ENCODE results near the gene RGS7. TPM values are rescaled to one million over a fixed set of nuclear protein-coding genes. Genes with fewer than 3 reads are reported as not detected.

Gene RGS7
- total and polyA plus RNA-seq, 5 experiments from 2014 or later, result not detected

DNA sequence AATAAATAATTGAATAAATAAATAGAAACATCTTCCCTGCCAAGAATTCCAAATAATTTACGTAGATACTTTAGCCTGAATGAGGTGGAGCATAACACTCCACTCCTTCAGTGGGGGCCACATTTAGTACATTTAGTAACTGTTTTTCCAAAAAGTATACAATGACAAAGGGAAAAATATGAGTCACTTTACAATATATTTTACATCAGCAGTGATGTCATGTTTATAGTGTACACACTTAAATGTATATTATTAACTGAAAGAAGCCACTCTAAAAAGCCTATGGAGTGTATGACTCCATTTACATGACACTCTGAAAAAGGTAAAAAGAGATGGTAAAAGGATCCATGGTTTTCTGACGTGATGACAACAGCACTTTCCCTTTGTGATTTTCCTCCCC lies 400.6 kb downstream of the RGS7 start:
- Mint-ChIP-seq H3K9me3 (peaks cover 0 to 22% (median 4%) of the 10 kb centered on the region in 9 donors), H3K4me1 (no peaks in the 10 kb centered on the region), H3K27ac (no peak overlapping the region), H3K27me3 (no peaks in the 10 kb centered on the region), H3K36me3 (no peaks in the 10 kb centered on the region), H3K4me3 (no peak overlapping the region)
- DNase-seq (no peak), ATAC-seq (no peak)
- POLR2A ChIA-PET, result no interaction called here

DNA sequence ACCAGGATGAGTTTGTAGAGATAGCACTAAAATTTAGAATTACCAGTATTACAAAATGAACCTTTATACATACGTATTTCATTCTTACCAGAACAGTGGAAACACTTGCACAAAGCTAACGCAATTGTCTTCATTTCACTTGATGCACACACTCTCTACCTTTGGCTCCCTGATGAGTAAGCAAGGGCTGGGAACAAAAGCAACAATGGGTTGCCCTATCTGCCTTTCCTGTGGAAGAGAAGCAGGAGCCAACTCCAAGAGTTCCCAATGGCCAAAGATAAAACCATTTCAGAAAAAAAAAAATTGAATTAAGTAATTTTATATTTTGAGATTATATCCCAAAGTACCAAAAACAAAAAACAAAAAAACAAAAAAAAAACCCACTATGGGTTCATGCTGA lies 401.0 kb downstream of the RGS7 start:
- peaks cover 0 to 22% (median 5%) of the 10 kb centered on the region in 9 donors for H3K9me3 Mint-ChIP-seq
- no peak for DNase-seq
- POLR2A ChIA-PET, result no interaction called here
- no peaks in the 10 kb centered on the region for H3K27me3 Mint-ChIP-seq
- no peak for ATAC-seq
- H3K4me3 Mint-ChIP-seq, result no peak overlapping the region
- no peak overlapping the region for H3K27ac Mint-ChIP-seq
- no peaks in the 10 kb centered on the region for H3K4me1 Mint-ChIP-seq
- no peaks in the 10 kb centered on the region for H3K36me3 Mint-ChIP-seq

- POLR2A ChIA-PET, result no interaction called here
- Mint-ChIP-seq H3K27ac (no peak overlapping the region), H3K9me3 (peaks cover 0 to 6% (median 2%) of the 10 kb centered on the region in 9 donors), H3K27me3 (peaks cover 0 to 9% (median 2%) of the 10 kb centered on the region in 5 donors), H3K36me3 (no peaks in the 10 kb centered on the region), H3K4me3 (no peak overlapping the region), H3K4me1 (peaks cover 0 to 3% (median 0%) of the 10 kb centered on the region in 4 donors)
- no peak for DNase-seq
- no peak for ATAC-seq
These were observed 409.4 kb downstream of the RGS7 start for GRCh38 chr1:240947438-240948224.

DNA sequence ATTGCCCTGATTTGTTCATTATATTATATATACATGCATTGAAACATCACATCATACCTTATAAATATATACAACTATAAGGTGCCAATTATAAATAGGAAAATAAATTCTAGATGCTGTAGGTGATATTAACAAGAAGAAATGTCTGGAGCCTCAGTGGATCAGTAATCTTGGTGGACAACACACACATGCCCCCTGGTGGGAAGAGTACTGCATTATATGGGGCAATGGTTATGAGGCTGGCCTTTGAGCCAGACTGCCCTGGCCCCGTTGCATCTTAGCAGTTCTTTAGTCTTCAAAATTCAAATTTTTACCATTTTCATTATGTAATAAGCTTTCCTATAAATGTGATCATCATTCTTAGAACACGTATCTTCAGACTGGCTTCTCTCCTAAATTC lies 410.1 kb downstream of the RGS7 start:
- DNase-seq (no peak), ATAC-seq (no peak)
- H3K27ac Mint-ChIP-seq, result no peak overlapping the region
- no peaks in the 10 kb centered on the region for H3K36me3 Mint-ChIP-seq
- peaks cover 0 to 6% (median 2%) of the 10 kb centered on the region in 9 donors for H3K9me3 Mint-ChIP-seq
- POLR2A ChIA-PET, result interaction anchor here (0.6 kb wide), 1 partner anchor 17 kb away, joined by 4 read pairs; no protein-coding TSS in a partner anchor
- H3K4me3 Mint-ChIP-seq, result no peak overlapping the region
- H3K4me1 Mint-ChIP-seq, result peaks cover 0 to 3% (median 0%) of the 10 kb centered on the region in 4 donors
- peaks cover 0 to 9% (median 2%) of the 10 kb centered on the region in 5 donors for H3K27me3 Mint-ChIP-seq

- Mint-ChIP-seq H3K4me1 (peaks cover 0 to 3% (median 0%) of the 10 kb centered on the region in 4 donors), H3K27ac (no peak overlapping the region), H3K36me3 (no peaks in the 10 kb centered on the region), H3K4me3 (no peak overlapping the region), H3K27me3 (no peaks in the 10 kb centered on the region), H3K9me3 (peaks cover 0 to 14% (median 4%) of the 10 kb centered on the region in 9 donors)
- DNase-seq, result no peak
- ATAC-seq, result no peak
- POLR2A ChIA-PET, result no interaction called here
These were observed 414.1 kb downstream of the RGS7 start for GRCh38 chr1:240942901-240943300.

- no peak for ATAC-seq
These were observed 415.2 kb downstream of the RGS7 start for GRCh38 chr1:240941701-240942370.

GRCh38 chr1:240936911-240937668 lies 419.9 kb downstream of the RGS7 start:
- DNase-seq (no peak), ATAC-seq (no peak)
- H3K36me3 Mint-ChIP-seq, result peaks cover 0 to 11% (median 0%) of the 10 kb centered on the region in 3 donors
- POLR2A ChIA-PET, result no interaction called here
- no peak overlapping the region for H3K4me3 Mint-ChIP-seq
- H3K27ac Mint-ChIP-seq, result no peak overlapping the region
- no peaks in the 10 kb centered on the region for H3K4me1 Mint-ChIP-seq
- H3K9me3 Mint-ChIP-seq, result peaks cover 0 to 35% (median 19%) of the 10 kb centered on the region in 9 donors
- no peaks in the 10 kb centered on the region for H3K27me3 Mint-ChIP-seq

More at GRCh38 chr1:240941701-240942370, 415.2 kb downstream of the RGS7 start:
- Mint-ChIP-seq H3K4me1 (no peaks in the 10 kb centered on the region), H3K27ac (no peak overlapping the region), H3K27me3 (no peaks in the 10 kb centered on the region), H3K36me3 (peaks cover 0 to 8% (median 0%) of the 10 kb centered on the region in 3 donors), H3K9me3 (peaks cover 0 to 24% (median 10%) of the 10 kb centered on the region in 9 donors), H3K4me3 (no peak overlapping the region)
- no peak for DNase-seq
- POLR2A ChIA-PET, result no interaction called here

GRCh38 chr1:240935920-240936319 lies 421.1 kb downstream of the RGS7 start:
- H3K4me1 Mint-ChIP-seq, result no peaks in the 10 kb centered on the region
- no peak overlapping the region for H3K4me3 Mint-ChIP-seq
- POLR2A ChIA-PET, result no interaction called here

DNA sequence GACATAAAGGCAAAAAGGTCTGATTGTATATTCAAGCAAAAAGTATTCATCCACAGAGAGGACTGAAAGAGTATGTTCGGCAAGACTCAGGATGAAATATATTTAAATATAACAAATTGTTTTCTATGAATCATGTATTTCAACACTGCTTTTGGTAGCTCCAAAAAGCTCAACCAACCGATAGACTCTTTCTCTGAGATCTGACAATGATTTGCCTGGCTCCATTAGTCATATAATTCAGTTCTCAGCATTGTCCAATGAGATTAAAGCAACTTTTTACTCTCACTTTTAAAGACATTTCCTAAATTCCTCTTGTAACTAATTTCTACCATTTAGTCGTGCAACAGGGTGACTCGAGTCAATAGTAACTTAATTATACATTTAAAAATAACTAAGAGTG lies 426.0 kb downstream of the RGS7 start:
- ATAC-seq (no peak), DNase-seq (no peak)
- Mint-ChIP-seq H3K27me3 (no peaks in the 10 kb centered on the region), H3K9me3 (peaks cover 0 to 17% (median 6%) of the 10 kb centered on the region in 9 donors), H3K36me3 (peaks cover 0 to 4% (median 0%) of the 10 kb centered on the region in 3 donors), H3K4me1 (no peaks in the 10 kb centered on the region), H3K27ac (no peak overlapping the region), H3K4me3 (no peak overlapping the region)
- POLR2A ChIA-PET, result no interaction called here

More at GRCh38 chr1:240935920-240936319, 421.1 kb downstream of the RGS7 start:
- Mint-ChIP-seq H3K27ac (no peak overlapping the region), H3K36me3 (peaks cover 0 to 11% (median 0%) of the 10 kb centered on the region in 3 donors), H3K9me3 (peaks cover 0 to 35% (median 20%) of the 10 kb centered on the region in 9 donors), H3K27me3 (no peaks in the 10 kb centered on the region)
- DNase-seq, result no peak
- no peak for ATAC-seq

- Mint-ChIP-seq H3K9me3 (peaks cover 0 to 15% (median 8%) of the 10 kb centered on the region in 9 donors), H3K27me3 (no peaks in the 10 kb centered on the region), H3K36me3 (peaks cover 0 to 4% (median 0%) of the 10 kb centered on the region in 3 donors), H3K4me3 (no peak overlapping the region), H3K4me1 (no peaks in the 10 kb centered on the region), H3K27ac (no peak overlapping the region)
- no peak for DNase-seq
- POLR2A ChIA-PET, result no interaction called here
- ATAC-seq, result no peak
These were observed 428.7 kb downstream of the RGS7 start for GRCh38 chr1:240928265-240928664.

DNA sequence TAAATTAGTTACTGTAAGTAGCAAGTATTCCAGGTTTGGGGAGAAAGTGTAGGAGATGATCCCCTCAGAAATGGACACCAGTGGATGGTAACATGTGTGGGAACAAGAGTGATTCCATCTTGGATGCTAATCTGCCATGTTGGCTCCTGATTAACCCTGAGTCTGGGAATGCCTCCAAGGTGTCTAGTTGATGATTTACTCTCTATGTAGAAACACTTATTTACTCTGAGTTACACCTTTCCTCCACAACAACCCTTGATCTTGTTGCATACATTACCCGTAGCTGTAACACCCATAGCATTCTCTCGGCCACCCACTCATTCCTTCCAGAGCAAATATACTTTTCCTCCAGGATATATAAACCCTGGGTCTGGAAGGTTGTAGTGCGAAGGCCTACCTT lies 429.2 kb downstream of the RGS7 start:
- Mint-ChIP-seq H3K27me3 (no peaks in the 10 kb centered on the region), H3K27ac (no peak overlapping the region), H3K9me3 (peaks cover 0 to 15% (median 8%) of the 10 kb centered on the region in 9 donors), H3K4me3 (no peak overlapping the region), H3K4me1 (no peaks in the 10 kb centered on the region), H3K36me3 (peaks cover 0 to 4% (median 0%) of the 10 kb centered on the region in 3 donors)
- POLR2A ChIA-PET, result no interaction called here
- DNase-seq, result no peak
- no peak for ATAC-seq

DNA sequence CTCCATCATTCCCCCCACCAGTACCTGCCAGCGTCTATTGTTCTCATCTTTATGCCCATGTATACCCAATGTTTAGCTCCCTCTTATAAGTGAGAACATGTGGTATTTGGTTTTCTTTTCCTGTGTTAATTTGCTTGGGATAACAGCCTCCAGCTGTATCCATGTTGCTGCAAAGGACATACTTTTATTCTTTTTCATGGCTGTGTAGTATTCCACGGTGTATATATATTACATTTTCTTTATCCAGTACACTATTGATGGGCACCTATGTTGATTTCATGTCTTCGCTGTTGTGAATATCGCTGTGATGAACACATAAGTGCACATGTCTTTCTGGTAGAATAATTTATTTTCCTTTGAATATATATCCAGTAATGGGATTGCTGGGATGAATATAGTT lies 431.7 kb downstream of the RGS7 start:
- H3K4me1 Mint-ChIP-seq, result no peaks in the 10 kb centered on the region
- POLR2A ChIA-PET, result no interaction called here
- ATAC-seq, result no peak
- H3K27me3 Mint-ChIP-seq, result peaks cover 0 to 2% (median 0%) of the 10 kb centered on the region in 5 donors
- peaks cover 0 to 22% (median 11%) of the 10 kb centered on the region in 9 donors for H3K9me3 Mint-ChIP-seq
- H3K27ac Mint-ChIP-seq, result no peak overlapping the region
- H3K36me3 Mint-ChIP-seq, result peaks cover 0 to 4% (median 0%) of the 10 kb centered on the region in 3 donors
- no peak overlapping the region for H3K4me3 Mint-ChIP-seq
- DNase-seq, result no peak
